SU-DHL-6 (cell line): Measurements from ENCODE around the gene DHRS7B.

ENCODE experiments used
- CTCF ChIP-seq: fragments of 200-600 bp; sonication (generic); IDR thresholded peaks from one replicate; pipeline ENCODE4 v1.5.1; 2017; ENCODE audit warnings: antibody characterized with exemption, mild to moderate bottlenecking, low read length, moderate library complexity; ENCODE audit not compliant: insufficient read depth, poor library complexity, severe bottlenecking
- EZH2phosphoT487 ChIP-seq: fragments of 200-600 bp; sonication (generic), shearing (Covaris generic); conservative IDR thresholded peaks from 2 replicates; pipeline ENCODE4 v1.6.1; 2018; ENCODE audit warnings: mild to moderate bottlenecking, antibody characterized with exemption, low read length, moderate library complexity, mixed read lengths

GRCh38 chr17:21177854-21178600, 51.3 kb downstream of the DHRS7B start:
- TF ChIP-seq CTCF (no peak), EZH2phosphoT487 (no peak)
